T-helper 1 cell (primary cell): ENCODE results near the gene FASLG.
A peak's percentile ranks its signal among the peaks of the same experiment; 100 is the strongest.
"Not testable (repeated sequence)": the region's sequence is repeated elsewhere in the genome, so short reads cannot be mapped to it uniquely, and the experiment has no call there.

Experiments
- DNase-seq, 5 donors: peaks; one replicate each; pipeline ENCODE4 v3.0.0-alpha.2; 2012 to 2020
- total RNA-seq, 4 donors: gene quantifications; one replicate each; lab custom pipeline; 2026; lab: John Stamatoyannopoulos, UW

FASLG gene, protein sequence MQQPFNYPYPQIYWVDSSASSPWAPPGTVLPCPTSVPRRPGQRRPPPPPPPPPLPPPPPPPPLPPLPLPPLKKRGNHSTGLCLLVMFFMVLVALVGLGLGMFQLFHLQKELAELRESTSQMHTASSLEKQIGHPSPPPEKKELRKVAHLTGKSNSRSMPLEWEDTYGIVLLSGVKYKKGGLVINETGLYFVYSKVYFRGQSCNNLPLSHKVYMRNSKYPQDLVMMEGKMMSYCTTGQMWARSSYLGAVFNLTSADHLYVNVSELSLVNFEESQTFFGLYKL
- 1.7 to 5.1 (median 2.0) reads per million in 4 donors for total RNA-seq

GRCh38 chr1:172658871-172659453 is at the start of gene FASLG:
Gene FASLG, plus strand, starts transcription at chr1:172659103. Its CDS starts 99 bp downstream, at chr1:172659202.
- DNase-seq: peak in 1 of 5 donors; percentile 67

DNA sequence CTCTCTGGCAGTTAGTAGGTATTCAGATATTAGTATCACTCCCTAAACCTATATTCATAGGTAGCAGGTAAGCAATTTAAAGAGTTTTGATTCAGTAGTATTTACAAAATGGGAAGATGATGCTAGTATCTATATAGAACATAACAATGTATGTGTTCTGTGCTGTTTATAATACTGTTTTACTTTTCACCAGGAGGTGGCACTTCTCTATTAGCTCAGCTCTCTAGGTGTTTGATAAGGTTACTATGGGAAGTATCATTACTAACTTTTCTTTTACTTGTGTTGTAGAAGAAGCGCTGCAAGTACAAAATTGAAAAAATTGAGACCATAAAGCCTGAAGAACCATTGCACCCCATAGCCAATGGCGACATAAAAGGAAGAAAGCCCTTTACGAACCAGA is 49.4 kb upstream of the FASLG start:
- peak in 1 of 5 donors; percentile 25 for DNase-seq

DNA sequence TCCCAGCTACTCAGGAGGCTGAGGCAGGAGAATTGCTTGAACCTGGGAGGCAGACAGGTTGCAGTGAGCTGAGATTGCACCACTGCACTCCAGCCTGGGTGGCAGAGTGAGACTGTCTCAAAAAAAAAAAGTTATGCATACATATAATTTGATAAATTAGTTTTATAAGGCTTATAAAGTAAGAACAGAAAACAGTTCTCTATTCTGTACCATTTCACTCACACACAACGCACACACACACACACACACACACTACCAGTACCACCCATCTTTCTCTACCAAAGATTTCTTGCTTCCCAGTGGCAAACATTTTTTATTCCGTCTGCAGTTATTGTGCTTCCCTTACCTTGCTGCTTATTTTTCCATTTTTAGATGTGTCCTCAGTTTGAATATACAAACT is 46.4 kb upstream of the FASLG start:
- DNase-seq: no peak

DNA sequence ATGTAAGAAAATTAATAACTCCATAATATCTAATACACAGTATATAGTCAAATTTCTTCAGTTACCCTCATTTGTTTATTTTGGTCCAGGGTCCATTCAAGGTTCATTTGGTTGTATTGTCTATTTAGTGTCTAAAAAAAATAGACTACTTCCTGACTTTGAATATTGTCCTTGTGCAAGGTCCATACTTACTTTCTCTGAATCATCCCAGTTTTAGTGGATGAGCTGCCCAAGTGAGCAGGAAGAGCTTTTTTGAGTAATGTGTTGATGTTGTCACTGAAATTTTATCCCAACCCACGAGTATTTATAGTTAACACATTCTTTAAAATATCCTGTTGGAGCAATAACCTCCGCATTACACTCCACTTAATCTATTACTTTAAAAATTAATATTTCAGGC is 45.6 kb upstream of the FASLG start:
- DNase-seq: no peak

GRCh38 chr1:172616195-172616594 is 42.7 kb upstream of the FASLG start:
- DNase-seq: no peak

DNA sequence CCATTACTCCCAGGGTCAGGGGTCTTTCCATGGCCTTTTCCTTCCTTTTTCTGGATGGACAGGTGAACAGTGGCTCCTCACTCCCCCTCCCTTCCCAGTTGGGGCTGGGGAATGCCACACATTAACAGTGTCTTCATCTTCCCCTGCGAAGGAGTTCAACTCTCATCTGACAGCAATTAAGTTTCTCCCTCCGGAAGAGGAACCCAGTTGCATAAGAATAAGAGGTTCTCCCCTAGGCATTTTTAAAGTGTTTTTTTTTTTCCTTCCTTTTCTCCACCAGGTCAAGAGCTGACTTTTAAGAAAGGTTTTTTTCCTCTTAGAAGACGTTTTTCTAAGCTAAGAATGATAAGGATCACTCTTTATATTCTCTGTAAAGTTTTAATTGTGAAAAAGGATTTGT is 42.3 kb upstream of the FASLG start:
- no peak for DNase-seq

- DNase-seq: not testable (repeated sequence)
Measured at GRCh38 chr1:172620603-172621002, 38.3 kb upstream of the FASLG start.

DNA sequence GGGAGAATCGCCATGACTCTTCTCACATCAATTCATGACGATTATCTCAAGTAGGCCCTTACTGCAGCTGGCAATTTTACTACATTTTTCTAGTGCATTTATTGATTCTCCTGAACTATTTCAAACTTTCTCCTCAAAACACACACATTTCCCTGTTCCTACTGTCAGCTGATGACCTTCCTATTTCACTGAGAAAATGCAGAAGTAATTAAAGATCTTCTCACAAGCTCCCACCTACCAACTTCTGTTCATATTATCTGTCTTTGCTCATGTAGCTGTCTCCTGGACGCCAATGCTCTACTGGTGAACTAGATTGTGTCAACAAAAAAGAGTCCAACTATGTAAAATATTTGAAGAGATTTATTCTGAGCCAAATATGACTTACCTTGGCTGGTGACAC is 36.4 kb upstream of the FASLG start:
- no peak for DNase-seq

DNA sequence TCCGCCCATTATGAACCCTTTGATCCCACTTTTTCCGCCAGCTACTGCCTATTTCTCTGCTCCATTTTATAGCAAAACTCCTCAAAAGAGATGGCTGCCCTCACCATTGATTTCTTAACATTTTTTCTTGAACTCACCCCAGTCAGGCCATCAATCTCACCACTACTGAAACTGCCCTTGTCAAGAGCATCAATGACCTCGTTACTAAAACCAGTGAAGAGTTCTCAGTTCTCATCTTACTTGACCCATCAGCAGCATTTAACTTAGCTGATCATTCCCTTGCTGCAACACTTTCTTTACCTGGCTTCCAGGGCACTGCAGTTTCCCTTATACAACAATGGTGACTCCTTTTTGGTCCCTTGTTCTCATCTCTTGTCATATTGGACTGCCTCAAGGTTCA is 35.2 kb upstream of the FASLG start:
- DNase-seq: no peak

- no peak for DNase-seq
Measured at GRCh38 chr1:172626845-172627244, 32.1 kb upstream of the FASLG start.

DNA sequence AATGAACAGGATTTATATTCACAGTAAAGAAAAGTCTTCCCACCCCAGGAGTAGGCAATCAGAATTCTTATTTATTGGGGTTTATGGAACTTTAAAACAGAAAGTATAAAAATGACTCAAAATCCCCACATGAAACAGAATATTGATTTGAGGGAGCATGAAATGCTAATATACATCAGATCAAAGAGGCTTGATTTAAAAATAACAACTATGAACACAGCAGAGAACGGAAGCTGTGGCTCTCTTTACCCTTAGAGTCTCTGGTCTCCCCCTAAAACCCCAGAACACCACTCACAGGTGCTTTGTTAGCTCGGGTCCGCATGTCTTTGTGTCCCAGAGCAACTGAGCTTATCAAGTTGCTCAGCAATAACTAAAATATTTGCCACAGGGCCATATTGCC is 31.2 kb upstream of the FASLG start:
- no peak for DNase-seq

- no peak for DNase-seq
Measured at GRCh38 chr1:172628401-172628800, 30.5 kb upstream of the FASLG start.

GRCh38 chr1:172629170-172629569 is 29.7 kb upstream of the FASLG start:
- no peak for DNase-seq

GRCh38 chr1:172629638-172630037 is 29.3 kb upstream of the FASLG start:
- no peak for DNase-seq

- no peak for DNase-seq
Measured at GRCh38 chr1:172630056-172630818, 28.7 kb upstream of the FASLG start.

DNA sequence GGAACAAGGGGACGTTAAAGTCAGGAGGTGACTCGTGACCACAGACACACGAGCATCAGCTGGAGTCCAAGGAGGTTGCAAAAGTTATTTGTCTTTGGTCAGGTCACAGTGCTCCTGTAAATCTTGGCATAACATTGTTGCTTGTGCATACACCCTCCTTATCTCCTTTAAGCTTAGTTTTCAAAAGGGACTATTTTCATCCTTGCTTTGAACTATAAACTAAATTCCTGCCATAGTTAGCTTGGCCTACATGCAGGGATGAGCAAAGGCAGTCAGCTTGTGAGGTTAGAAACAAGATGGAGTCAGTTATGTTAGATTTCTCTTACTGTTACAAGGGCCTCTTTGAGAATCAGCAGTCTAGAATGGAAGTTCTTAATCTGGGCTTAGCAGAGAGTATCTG is 28.0 kb upstream of the FASLG start:
- DNase-seq: no peak

GRCh38 chr1:172637522-172637921 is 21.4 kb upstream of the FASLG start:
- no peak for DNase-seq

DNA sequence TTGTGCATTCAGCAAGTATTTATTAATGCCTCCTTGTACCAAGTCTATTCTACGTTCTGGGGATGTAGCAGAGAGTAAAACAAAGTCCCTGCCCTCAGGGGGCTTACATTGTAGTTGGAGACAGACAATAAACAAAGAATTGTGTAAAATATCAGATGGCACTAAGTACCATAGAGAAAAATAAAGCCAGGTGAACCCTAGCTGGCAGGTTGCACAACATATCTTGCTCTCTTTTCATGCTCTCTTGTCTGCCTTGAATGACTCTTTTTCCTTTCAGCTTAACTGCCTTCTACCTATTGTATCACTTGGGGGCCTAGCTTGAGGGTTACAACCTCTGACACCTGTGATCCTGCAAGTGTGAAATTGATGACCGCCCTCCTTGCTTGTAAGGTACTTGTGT is 20.7 kb upstream of the FASLG start:
- no peak for DNase-seq

DNA sequence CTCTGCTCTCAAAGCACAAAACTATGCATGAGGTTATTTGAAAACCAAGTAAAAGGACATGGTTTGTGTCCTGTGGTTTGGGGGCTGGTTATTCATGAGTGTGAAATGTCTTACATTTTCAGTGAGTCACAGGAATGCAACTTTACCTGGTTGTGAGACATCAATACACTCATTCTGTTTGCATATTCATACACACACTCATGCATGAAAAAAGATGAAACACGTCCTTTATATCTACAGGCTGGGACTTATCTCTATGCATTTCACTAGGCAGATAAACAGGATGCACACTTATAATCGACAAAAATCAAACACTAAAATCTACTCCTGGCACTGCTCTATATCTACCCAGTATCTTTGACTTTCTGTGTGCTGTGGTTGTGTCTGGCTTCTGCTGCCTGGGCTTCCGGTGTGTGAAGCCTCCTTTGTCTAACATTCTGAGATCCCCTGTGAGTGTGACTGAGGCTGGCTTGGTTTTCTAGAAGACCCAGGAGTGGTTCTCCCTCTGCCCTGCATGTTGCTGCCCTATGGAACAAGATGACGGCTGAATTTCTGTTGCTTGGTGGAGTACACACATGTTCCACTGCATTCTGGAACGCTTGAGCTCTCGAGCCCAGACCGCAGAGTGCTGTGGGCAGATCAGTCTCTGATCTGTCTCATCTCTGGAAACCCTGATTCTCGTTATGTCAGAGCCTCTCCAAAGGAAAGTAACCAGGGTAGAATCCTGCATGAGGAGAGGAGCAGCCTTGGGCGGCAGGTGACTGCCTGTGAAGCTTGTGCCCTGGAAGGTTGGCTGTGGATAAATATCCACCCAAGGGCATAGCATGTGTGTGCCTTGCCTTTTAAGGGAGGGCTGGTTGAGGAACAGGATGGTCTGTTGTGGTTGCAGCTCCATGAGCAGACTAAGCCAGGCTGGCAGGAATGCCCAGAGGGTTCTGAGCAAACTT is 19.7 kb upstream of the FASLG start:
- DNase-seq: peak; percentile 11 to 88 (median 43)

DNA sequence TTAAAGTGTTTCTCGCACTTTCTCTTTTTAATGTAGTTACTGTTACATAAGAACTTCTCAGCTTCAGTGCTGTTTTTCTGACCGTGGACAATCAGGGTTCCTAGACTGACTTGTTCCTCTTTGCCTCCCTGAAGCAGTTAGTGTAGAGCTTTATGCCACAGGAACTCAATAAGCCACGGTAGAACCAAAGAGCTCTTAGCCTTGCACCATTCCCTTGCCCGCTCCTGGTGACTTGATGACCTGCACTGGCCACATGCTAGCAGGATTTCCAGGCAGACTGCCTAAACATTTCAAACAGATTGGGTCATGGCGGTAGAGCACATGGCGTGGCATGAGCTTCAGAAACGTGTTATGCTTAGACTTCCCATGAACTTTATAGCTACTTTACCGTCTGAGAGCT is 18.8 kb upstream of the FASLG start:
- no peak for DNase-seq

- DNase-seq: no peak
Measured at GRCh38 chr1:172641492-172641891, 17.4 kb upstream of the FASLG start.

DNA sequence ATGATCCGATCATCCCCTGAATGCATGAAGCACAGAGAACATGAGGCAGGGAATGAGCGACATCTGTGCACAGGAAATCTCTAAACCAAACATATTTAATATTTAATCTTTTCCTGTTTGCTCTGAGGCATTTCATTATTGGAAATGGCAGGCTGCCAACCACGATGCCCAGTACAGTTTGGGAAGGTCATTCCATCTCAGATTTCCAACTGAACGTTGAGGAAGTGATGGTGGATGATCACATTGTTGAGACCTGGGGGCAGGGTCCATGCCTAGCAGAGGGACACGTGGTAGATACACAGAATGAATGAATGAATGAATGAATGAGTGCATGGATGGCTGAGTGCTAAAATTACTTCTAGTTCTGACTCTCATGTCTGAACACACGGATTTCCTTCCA is 15.9 kb upstream of the FASLG start:
- DNase-seq: no peak

DNA sequence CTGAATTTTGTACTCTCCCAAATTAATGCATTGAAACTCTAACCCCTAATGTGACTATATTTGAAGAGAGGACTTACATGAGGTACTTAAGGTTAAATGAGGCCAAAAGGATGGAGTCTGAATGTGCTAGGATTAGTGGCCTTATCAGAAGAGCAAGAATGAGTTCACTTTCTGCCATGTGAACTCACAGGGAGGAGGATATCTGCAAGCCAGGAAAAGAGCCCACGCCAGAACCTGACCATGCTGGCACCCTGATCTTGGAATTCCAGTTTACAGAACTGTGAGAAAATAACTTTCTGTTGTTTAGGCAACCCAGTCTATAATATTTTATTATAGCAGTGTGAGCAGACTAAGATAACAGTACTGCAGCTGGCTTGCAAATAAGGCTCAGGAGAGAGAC is 12.2 kb upstream of the FASLG start:
- no peak for DNase-seq
